Panc1 (cell line): ENCODE results near the gene DCTN2.
"Not testable (repeated sequence)": the region's sequence is repeated elsewhere in the genome, so short reads cannot be mapped to it uniquely, and the experiment has no call there.

Source experiments
- POLR2AphosphoS5 ChIP-seq: IDR thresholded peaks from 2 replicates; pipeline ENCODE4 v1.6.1; 2012; ENCODE audit warnings: mild to moderate bottlenecking, low read depth, low read length, moderate library complexity
- TF ChIP-seq, protein P1 (sequence below): fragments of 450-650 bp; IDR thresholded peaks from 2 replicates; pipeline ENCODE4 v1.5.1; 2017; ENCODE audit warnings: mild to moderate bottlenecking

DNA sequence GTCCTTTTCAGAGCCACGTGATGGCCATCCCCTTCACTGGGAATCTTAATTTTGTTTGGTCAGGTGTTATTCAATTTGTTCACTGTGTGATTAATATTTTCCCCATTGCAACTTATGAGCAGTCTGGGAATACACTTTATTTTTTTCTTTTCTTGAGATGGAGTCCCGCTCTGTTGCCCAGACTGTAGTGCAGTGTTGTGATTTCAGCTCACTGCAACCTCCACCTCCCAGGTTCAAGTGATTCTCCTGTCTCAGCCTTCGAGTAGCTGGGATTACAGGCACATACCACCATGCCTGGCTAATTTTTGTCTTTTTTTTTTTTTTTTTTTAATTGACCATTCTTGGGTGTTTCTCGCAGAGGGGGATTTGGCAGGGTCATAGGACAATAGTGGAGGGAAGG is 40.5 kb downstream of the DCTN2 start:
- TF ChIP-seq POLR2AphosphoS5, result not testable (repeated sequence)
- TF ChIP-seq, protein P1, sequence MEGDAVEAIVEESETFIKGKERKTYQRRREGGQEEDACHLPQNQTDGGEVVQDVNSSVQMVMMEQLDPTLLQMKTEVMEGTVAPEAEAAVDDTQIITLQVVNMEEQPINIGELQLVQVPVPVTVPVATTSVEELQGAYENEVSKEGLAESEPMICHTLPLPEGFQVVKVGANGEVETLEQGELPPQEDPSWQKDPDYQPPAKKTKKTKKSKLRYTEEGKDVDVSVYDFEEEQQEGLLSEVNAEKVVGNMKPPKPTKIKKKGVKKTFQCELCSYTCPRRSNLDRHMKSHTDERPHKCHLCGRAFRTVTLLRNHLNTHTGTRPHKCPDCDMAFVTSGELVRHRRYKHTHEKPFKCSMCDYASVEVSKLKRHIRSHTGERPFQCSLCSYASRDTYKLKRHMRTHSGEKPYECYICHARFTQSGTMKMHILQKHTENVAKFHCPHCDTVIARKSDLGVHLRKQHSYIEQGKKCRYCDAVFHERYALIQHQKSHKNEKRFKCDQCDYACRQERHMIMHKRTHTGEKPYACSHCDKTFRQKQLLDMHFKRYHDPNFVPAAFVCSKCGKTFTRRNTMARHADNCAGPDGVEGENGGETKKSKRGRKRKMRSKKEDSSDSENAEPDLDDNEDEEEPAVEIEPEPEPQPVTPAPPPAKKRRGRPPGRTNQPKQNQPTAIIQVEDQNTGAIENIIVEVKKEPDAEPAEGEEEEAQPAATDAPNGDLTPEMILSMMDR, result not testable (repeated sequence)
